Measurements from ENCODE around the gene IFI30. TPM values are rescaled to one million over a fixed set of nuclear protein-coding genes. Genes with fewer than 3 reads are reported as not detected.

IFI30 gene
- total and polyA plus RNA-seq, 2 experiments from 2014 or later: 27.4 to 34.4 TPM

- no peak for TF ChIP-seq CTCF (conservative IDR thresholded peaks at IDR 0.05; ENCODE audit: low read depth in 2 of 2)
- TF ChIP-seq EZH2 (IDR thresholded peaks at IDR 0.05; ENCODE audit: low read depth, unreplicated experiment): no peak
- TF ChIP-seq REST (IDR thresholded peaks at IDR 0.05; ENCODE audit: unreplicated experiment): no peak
These were observed 44.8 kb upstream of the IFI30 start (continued) for GRCh38 chr19:18128805-18129204.

DNA sequence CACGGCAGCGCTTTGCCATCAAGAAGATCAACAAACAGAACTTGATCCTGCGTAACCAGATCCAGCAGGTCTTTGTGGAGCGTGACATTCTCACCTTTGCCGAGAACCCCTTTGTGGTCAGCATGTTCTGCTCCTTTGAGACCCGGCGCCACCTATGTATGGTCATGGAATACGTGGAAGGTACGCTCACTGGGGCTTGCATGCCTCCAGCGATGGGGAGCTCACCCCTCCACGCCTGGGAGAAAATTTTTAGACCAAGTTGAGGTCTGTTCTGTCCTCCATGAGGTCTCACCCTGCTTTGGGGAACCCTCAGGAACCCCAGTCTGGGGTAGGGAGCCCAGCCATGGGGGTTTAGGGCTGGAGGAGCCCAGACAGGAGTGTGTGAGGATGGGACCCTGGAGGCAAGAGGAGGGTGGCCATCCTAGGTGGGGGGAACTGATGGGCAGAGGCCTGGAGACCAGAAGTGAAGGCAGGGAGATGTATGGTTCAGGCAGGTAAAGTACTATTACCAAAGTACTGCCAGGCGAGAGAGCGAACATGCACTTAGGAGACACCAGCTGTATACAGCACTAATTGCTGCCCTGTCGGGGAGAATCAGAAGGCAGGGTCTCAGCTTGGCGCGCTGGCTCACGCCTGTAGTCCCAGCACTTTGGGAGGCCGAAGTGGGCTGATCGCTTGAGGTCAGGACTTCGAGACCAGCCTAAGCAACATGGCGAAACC is 42.9 kb upstream of the IFI30 start:
- no peaks in the 10 kb centered on the region; the same call in 1 of the 2 replicates for H3K36me3 ChIP-seq (ENCODE audit: insufficient read depth)
- no peaks in the 10 kb centered on the region for H3K27me3 ChIP-seq (ENCODE audit: insufficient read depth)
- Mint-ChIP-seq H3K4me3 (no peak overlapping the region), H3K4me1 (no peaks in the 10 kb centered on the region), H3K27ac (no peak overlapping the region), H3K36me3 (ENCODE audit: low read depth) (peaks cover 25% of the 10 kb centered on the region), H3K9me3 (peaks cover 3% of the 10 kb centered on the region; the same call in 1 of the 3 replicates), H3K27me3 (ENCODE audit: insufficient read depth, low read depth, poor library complexity) (peaks cover 6% of the 10 kb centered on the region)
- H3K4me1 ChIP-seq (ENCODE audit: insufficient read depth): no peaks in the 10 kb centered on the region
- H2AFZ ChIP-seq: no peak overlapping the region
- no peak overlapping the region for H3K27ac ChIP-seq (ENCODE audit: low read depth)
- no peak overlapping the region for H3K4me2 ChIP-seq
- H3F3A ChIP-seq (replicated peaks; ENCODE audit: low read depth): no peaks in the 10 kb centered on the region
- ATAC-seq (no peak), DNase-seq (ENCODE audit: low spot score) (no peak)
- no peak overlapping the region for H3K4me3 ChIP-seq
- H3K79me2 ChIP-seq (replicated peaks; ENCODE audit: insufficient read depth): no peaks in the 10 kb centered on the region
- no peaks in the 10 kb centered on the region for H3K9me2 ChIP-seq (ENCODE audit: insufficient read depth)
- H4K20me1 ChIP-seq (replicated peaks; ENCODE audit: insufficient read depth): peaks cover 11% of the 10 kb centered on the region; the same call in 1 of the 2 replicates
- TF ChIP-seq ZNF331 (CRISPR knock-in tag; IDR thresholded peaks at IDR 0.05; ENCODE audit: low read depth): no peak
- no peak for TF ChIP-seq NANOG (IDR thresholded peaks at IDR 0.05; ENCODE audit: borderline replicate concordance)
- TF ChIP-seq, protein P1, sequence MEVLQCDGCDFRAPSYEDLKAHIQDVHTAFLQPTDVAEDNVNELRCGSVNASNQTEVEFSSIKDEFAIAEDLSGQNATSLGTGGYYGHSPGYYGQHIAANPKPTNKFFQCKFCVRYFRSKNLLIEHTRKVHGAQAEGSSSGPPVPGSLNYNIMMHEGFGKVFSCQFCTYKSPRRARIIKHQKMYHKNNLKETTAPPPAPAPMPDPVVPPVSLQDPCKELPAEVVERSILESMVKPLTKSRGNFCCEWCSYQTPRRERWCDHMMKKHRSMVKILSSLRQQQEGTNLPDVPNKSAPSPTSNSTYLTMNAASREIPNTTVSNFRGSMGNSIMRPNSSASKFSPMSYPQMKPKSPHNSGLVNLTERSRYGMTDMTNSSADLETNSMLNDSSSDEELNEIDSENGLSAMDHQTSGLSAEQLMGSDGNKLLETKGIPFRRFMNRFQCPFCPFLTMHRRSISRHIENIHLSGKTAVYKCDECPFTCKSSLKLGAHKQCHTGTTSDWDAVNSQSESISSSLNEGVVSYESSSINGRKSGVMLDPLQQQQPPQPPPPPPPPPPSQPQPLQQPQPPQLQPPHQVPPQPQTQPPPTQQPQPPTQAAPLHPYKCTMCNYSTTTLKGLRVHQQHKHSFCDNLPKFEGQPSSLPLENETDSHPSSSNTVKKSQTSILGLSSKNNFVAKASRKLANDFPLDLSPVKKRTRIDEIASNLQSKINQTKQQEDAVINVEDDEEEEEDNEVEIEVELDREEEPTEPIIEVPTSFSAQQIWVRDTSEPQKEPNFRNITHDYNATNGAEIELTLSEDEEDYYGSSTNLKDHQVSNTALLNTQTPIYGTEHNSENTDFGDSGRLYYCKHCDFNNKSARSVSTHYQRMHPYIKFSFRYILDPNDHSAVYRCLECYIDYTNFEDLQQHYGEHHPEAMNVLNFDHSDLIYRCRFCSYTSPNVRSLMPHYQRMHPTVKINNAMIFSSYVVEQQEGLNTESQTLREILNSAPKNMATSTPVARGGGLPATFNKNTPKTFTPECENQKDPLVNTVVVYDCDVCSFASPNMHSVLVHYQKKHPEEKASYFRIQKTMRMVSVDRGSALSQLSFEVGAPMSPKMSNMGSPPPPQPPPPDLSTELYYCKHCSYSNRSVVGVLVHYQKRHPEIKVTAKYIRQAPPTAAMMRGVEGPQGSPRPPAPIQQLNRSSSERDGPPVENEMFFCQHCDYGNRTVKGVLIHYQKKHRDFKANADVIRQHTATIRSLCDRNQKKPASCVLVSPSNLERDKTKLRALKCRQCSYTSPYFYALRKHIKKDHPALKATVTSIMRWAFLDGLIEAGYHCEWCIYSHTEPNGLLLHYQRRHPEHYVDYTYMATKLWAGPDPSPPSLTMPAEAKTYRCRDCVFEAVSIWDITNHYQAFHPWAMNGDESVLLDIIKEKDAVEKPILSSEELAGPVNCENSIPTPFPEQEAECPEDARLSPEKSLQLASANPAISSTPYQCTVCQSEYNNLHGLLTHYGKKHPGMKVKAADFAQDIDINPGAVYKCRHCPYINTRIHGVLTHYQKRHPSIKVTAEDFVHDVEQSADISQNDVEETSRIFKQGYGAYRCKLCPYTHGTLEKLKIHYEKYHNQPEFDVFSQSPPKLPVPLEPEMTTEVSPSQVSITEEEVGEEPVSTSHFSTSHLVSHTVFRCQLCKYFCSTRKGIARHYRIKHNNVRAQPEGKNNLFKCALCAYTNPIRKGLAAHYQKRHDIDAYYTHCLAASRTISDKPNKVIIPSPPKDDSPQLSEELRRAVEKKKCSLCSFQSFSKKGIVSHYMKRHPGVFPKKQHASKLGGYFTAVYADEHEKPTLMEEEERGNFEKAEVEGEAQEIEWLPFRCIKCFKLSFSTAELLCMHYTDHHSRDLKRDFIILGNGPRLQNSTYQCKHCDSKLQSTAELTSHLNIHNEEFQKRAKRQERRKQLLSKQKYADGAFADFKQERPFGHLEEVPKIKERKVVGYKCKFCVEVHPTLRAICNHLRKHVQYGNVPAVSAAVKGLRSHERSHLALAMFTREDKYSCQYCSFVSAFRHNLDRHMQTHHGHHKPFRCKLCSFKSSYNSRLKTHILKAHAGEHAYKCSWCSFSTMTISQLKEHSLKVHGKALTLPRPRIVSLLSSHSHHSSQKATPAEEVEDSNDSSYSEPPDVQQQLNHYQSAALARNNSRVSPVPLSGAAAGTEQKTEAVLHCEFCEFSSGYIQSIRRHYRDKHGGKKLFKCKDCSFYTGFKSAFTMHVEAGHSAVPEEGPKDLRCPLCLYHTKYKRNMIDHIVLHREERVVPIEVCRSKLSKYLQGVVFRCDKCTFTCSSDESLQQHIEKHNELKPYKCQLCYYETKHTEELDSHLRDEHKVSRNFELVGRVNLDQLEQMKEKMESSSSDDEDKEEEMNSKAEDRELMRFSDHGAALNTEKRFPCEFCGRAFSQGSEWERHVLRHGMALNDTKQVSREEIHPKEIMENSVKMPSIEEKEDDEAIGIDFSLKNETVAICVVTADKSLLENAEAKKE (CRISPR knock-in tag; IDR thresholded peaks at IDR 0.05): no peak
- TF ChIP-seq ZNF114 (CRISPR knock-in tag; IDR thresholded peaks at IDR 0.05): no peak
- TF ChIP-seq JUNB (IDR thresholded peaks at IDR 0.05; ENCODE audit: unreplicated experiment): no peak
- no peak for TF ChIP-seq EZH2 (IDR thresholded peaks at IDR 0.05; ENCODE audit: low read depth, unreplicated experiment)
- TF ChIP-seq CREB1 (CRISPR knock-in tag; IDR thresholded peaks at IDR 0.05; ENCODE audit: low read depth): no peak
- TF ChIP-seq, protein P2, sequence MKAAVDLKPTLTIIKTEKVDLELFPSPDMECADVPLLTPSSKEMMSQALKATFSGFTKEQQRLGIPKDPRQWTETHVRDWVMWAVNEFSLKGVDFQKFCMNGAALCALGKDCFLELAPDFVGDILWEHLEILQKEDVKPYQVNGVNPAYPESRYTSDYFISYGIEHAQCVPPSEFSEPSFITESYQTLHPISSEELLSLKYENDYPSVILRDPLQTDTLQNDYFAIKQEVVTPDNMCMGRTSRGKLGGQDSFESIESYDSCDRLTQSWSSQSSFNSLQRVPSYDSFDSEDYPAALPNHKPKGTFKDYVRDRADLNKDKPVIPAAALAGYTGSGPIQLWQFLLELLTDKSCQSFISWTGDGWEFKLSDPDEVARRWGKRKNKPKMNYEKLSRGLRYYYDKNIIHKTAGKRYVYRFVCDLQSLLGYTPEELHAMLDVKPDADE (IDR thresholded peaks at IDR 0.05): no peak

Measured in GM23338 (cell line).